ENCODE results near the gene STARD13. TPM values are rescaled to one million over a fixed set of nuclear protein-coding genes. Genes with fewer than 3 reads are reported as not detected.
A peak's percentile ranks its signal among the peaks of the same experiment; 100 is the strongest.

Gene STARD13
- total RNA-seq, 2 donors from 2014 or later: 18.9 to 29.7 TPM

DNA sequence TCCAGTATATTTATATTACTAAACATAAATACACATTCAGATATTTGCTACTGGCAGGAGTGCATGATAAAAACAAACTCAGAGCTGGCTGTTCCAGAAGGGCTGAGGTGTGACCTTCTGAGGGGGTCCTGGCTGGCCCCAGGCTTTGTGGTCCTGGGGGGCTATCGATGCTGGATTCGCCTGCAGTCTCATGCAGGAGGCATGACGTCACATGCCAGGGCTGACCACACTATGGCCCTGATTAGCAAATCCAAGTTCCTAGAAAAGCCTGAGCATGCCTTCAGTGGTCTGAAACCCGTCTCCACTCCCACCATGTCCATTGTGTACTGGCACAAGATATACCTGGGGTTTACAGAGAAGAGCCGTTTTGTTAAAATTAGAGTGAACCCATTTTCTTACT is 171.4 kb downstream of the STARD13 start:
- Histone ChIP-seq H3K27ac (no peak overlapping the region), H3K27me3 (no peaks in the 10 kb centered on the region)
- TF ChIP-seq, protein P1, sequence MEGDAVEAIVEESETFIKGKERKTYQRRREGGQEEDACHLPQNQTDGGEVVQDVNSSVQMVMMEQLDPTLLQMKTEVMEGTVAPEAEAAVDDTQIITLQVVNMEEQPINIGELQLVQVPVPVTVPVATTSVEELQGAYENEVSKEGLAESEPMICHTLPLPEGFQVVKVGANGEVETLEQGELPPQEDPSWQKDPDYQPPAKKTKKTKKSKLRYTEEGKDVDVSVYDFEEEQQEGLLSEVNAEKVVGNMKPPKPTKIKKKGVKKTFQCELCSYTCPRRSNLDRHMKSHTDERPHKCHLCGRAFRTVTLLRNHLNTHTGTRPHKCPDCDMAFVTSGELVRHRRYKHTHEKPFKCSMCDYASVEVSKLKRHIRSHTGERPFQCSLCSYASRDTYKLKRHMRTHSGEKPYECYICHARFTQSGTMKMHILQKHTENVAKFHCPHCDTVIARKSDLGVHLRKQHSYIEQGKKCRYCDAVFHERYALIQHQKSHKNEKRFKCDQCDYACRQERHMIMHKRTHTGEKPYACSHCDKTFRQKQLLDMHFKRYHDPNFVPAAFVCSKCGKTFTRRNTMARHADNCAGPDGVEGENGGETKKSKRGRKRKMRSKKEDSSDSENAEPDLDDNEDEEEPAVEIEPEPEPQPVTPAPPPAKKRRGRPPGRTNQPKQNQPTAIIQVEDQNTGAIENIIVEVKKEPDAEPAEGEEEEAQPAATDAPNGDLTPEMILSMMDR (IDR thresholded peaks at IDR 0.05): no peak
- no peak for TF ChIP-seq POLR2A (IDR thresholded peaks at IDR 0.05)

DNA sequence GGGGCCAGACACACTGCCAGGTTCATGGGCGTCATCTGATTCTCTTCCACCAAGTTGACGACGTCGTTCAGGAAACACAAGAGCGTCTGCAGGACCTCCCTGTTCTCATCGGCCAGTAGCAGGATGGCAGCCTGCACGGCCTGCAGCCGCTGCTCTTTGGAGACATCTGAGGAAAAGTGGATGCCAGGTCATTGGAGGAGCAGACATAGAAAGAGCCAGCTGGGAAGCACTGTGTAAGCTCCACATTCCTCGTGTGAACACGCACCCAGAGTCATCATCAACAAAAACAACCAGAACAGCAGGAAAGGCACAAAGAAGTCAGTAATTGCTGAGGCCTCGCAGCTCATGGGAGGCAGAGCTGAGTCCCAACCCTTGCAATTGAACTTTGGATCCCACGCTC is 172.8 kb downstream of the STARD13 start:
- peaks cover 0 to 15% of the 10 kb centered on the region in 2 donors for H3K36me3 ChIP-seq (replicated peaks in 1 of 2; ENCODE audit: insufficient read depth in 1 of 2, low read depth in 2 of 2)
- TF ChIP-seq, protein P1 (IDR thresholded peaks at IDR 0.05): no peak
- TF ChIP-seq POLR2A (IDR thresholded peaks at IDR 0.05): no peak
- no peak for DNase-seq
- no peaks in the 10 kb centered on the region for H3K9me3 ChIP-seq
- intact Hi-C loops (cut with DNase I): no loop called here
- WGBS, 2 donors: 87 to 92% methylated on average over 12 of the region's 12 CpGs
- H3K27ac ChIP-seq: no peak overlapping the region
- H3K27me3 ChIP-seq: no peaks in the 10 kb centered on the region
- peaks cover 15% of the 10 kb centered on the region for H3K4me1 ChIP-seq
- ATAC-seq: no peak
- H3K4me3 ChIP-seq: no peak overlapping the region

More for the DNA sequence above, 171.4 kb downstream of the STARD13 start:
- ATAC-seq (no peak), DNase-seq (no peak)
- Histone ChIP-seq H3K4me1 (peaks cover 15% of the 10 kb centered on the region), H3K36me3 (replicated peaks in 1 of 2; ENCODE audit: insufficient read depth in 1 of 2, low read depth in 2 of 2) (peaks cover 0 to 19% of the 10 kb centered on the region in 2 donors), H3K9me3 (no peaks in the 10 kb centered on the region), H3K4me3 (no peak overlapping the region)
- intact Hi-C loops (cut with DNase I): no loop called here
- 91% methylated on average over 3 to 5 of the region's 5 CpGs for WGBS, 2 donors

DNA sequence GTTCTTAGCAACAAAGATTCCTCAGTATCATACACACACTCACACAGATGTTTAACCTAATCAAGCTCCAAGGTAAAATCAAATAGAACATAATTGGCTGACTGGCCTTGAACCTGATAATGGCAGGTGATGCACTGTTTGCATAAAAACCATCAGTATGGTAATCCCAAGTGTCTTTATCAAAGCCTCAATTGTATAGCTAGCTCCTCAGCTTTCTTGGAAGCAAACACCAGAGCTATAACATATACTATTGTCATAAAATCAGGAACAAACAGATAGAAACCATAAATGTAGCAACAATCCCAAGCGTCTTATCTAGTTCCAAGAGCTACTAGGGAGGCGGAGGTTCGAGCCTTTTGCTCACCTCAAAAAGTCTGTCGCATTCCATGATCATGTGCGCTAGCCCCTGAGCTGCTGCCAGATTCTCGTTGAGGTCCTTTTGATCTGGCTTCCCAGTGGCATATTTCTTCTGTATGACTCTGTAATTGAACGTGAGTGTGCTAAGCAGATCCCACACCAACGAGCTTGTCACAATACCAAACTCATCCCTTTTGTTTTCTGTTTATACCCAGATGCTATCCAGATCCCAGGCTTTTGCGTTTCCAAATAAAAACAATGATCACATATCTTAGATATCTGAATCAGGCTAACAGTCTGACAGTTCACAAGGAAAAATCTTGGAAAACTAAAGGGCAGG is 174.0 kb downstream of the STARD13 start:
- Histone ChIP-seq H3K36me3 (replicated peaks in 1 of 2; ENCODE audit: insufficient read depth in 1 of 2, low read depth in 2 of 2) (peaks cover 0 to 17% of the 10 kb centered on the region in 2 donors), H3K4me1 (peaks cover 7% of the 10 kb centered on the region), H3K27me3 (no peaks in the 10 kb centered on the region), H3K9me3 (no peaks in the 10 kb centered on the region), H3K27ac (no peak overlapping the region), H3K4me3 (no peak overlapping the region)
- TF ChIP-seq POLR2A (IDR thresholded peaks at IDR 0.05): no peak
- TF ChIP-seq, protein P1 (IDR thresholded peaks at IDR 0.05): no peak
- WGBS, 2 donors: 74 to 77% methylated on average over 9 of the region's 9 CpGs
- intact Hi-C loops (cut with DNase I): no loop called here
- DNase-seq (no peak), ATAC-seq (no peak)

DNA sequence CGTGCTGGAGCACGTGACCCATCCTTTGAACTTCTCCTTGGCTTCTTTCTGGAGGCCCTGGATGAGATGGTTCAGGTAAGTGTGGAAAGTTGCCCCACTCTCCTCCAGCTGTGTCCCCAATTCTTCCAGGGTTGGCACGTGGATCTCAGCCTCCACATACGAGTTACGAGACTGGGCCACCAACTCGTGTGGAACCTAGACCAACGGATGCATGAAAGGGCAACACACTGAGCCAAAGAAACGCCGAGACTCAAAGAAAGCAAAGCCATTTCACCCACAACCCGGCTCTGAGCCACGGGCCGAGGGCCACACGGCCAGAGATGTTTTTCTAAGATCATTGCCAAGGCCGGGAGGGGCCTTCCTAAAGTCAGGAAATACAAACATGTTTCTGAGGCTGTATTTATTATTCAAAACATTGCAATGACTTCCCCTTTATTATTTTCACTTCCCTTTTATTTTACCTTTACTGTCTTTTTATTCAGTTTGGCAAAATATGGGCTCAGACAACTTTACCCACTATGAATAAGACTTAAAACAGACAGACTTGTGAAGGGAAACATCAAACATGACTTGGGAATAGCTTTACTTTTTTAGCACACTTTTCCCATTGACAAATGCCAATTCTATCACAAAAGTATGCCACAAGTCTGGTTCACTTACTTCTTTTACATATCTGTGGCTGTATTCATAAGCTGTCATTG is 174.7 kb downstream of the STARD13 start:
- WGBS, 2 donors: 73 to 80% methylated on average over 14 of the region's 14 CpGs
- Histone ChIP-seq H3K4me1 (peaks cover under 1% of the 10 kb centered on the region), H3K27ac (peak overlapping the region in 2 of 4 donors; percentile 1 to 7), H3K27me3 (no peaks in the 10 kb centered on the region), H3K36me3 (replicated peaks in 1 of 2; ENCODE audit: insufficient read depth in 1 of 2, low read depth in 2 of 2) (peaks cover 5 to 24% of the 10 kb centered on the region in 2 donors), H3K9me3 (no peaks in the 10 kb centered on the region), H3K4me3 (no peak overlapping the region)
- DNase-seq (no peak), ATAC-seq (no peak)
- intact Hi-C loops (cut with DNase I): no loop called here
- TF ChIP-seq POLR2A (IDR thresholded peaks at IDR 0.05): no peak
- TF ChIP-seq, protein P1 (IDR thresholded peaks at IDR 0.05): no peak
